ENCODE data around the gene EIF2B2.

Gene EIF2B2

DNA sequence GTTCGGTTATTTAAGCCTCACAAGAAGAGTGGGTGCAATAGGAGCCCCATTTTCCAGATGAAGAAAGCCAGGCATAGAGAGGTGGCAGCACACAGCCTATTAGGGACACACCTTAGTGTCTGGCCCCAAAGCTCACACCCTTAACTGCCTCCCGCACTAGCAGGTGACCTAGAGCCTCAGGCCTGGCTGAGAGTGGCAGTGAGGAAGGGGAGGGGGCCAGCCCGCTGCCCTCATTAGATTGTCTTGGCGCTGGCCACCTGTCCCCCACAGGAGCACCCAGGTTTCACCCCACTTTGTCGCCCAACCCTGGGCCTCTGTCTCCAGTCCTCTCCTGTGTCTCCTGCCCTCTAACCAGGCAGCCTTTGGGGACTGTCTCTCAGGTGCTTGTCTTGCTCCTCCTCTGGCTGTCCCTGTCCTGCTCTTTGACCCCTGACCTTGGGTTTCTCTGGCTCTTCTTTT, 28.8 kb upstream of the EIF2B2 start:
- DNase-seq (ENCODE audit: low read depth in 2 of 2, low spot score in 1 of 2): no peak

DNA sequence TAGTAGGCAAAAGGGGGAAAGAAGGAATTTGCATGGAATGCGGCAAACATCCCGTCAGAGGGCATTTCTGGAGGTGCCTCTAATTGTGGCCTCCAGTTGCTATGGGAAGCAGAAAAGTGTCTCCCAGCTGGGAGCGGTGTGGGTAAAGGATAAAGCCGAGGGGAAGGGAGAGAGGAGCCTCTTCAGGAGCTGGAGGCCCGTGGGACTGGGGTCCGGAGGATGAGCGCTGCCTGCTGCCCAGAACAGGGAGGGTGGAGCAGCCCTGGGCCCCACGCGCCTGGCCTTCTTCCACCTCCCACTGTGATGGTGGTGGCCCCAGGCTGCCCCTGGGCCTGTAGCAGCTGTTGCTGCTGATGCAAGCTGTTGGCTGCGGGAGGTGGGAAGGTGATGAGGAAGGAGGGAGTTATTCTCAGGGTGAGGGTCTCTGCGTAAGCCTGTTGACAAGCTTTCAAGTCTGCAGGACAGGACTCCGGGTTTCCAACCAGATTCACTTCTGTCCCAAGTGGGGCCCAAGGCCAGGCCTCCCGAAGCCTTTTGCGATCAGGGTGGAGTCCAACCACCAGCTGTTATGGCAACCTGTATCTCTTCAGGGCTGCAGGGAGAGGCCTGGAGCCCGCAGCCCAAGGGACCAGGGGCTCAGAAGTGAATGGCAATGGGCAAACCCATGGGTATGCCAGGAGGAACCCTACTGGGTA, 28.2 kb upstream of the EIF2B2 start:
- no peak for DNase-seq (ENCODE audit: low read depth in 2 of 2, low spot score in 1 of 2)

DNA sequence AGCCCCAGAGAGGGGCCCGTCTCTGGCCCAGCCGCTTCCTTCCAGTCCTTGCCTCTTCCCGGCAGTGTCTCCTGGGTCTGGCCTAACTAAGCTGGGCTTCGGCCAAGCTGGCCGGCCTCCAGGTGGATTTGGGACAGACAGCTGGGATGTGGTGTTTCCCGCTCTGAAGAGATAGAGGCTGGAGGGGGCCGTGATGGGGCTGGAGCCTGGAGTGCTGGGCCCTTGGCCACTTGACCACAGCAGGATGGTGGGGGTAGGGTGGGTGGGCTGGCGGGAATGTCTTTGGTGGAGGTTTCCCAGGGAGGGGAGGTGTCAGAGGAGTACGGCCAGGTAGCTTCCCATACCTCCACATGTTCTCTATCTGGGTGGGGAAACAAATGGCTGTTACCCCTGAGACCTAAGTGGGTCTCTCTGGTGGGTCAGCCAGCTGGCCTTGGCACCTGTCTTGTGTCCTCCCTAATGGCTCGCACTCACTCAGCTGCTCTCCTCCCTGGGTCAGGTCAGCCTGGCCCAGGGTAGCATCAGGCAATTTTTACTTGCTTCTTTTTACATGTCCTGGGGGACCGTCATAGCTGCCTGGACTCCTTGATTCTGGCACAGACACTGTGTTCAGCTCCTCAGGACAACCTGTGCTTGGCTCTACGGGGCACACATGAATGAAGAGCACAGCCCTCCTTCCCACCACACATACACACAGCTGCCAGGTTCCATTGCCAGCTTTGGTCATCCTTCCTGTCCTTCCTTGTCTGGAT, 27.5 kb upstream of the EIF2B2 start:
- no peak for DNase-seq (ENCODE audit: low read depth in 2 of 2, low spot score in 1 of 2)

DNA sequence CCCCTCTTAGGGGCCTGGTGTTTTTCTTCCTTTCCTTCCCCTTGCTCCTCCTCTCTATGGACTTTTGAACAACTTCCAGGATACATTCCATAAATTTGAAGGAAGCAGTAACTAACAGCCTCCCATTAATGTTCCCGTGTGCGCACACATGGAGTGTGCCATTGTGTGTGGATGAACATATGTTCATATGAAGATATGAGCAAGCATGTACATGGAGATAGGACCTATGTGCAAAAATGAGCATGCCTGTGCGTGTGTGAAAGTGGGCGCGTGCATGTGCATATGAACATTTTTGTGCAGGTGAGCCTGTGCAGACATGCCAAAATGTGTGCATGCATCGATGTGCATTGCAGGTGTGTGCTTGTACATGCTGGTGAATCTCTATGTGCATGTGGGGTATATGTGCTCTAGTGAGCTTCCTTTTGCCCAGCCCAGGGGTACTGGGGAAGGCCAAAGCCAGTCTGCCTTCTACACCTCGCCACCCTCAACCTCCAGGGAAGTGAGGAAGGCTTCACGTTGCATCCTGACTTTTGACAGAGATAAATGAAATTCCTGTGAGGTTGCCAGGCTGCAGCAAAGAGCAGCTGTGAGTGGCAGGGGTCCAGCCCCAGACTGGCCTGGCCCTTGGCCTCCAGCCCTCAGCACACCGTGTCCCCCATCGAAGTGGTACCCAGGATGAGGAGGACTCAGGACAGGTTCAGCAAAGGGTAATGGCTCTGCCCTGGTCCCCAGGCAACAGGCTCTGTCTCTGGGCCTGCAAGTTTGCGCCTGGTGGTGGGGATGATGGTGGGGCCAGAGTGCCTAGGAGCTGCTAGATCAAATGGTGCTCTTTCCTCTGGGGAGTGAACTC, 26.2 kb upstream of the EIF2B2 start:
- DNase-seq (ENCODE audit: low read depth in 2 of 2, low spot score in 1 of 2): no peak

DNA sequence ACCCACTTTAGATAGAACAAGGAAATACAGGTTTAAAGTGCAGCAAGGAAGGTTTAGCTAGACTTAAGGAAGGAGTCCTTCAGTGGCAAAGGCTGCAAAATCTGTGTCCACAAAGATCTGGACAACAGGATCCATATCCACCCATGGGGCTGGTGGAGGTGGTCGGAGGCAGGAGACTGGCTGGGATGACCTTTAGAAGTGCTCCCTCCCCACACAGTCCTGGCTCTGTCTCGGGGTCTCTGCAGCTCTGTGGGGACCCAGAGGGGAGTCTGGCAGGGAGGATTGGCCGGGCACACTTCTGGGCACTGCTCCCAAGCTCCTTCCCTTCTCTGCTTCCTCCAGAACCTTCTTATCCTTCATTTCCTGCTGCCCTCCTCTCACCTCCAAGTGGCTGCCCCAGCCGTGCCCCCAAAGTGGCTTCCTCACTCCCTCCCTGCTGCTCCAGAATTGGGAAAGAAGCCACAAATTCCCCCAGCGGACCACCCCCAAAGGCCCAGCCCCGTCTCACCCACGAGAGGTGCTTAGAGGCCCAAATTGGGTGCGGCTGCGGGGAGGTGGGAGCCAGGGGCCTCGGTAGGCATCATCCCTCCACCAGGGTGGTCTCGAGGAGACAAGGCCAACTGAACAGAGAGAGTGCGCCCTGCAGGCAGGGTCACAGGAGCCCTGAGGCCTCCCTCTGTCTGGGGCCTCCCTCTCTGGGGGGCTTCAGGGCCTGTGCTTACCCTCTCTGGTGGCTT, 25.4 kb upstream of the EIF2B2 start:
- no peak for DNase-seq (ENCODE audit: low read depth in 2 of 2, low spot score in 1 of 2)

DNA sequence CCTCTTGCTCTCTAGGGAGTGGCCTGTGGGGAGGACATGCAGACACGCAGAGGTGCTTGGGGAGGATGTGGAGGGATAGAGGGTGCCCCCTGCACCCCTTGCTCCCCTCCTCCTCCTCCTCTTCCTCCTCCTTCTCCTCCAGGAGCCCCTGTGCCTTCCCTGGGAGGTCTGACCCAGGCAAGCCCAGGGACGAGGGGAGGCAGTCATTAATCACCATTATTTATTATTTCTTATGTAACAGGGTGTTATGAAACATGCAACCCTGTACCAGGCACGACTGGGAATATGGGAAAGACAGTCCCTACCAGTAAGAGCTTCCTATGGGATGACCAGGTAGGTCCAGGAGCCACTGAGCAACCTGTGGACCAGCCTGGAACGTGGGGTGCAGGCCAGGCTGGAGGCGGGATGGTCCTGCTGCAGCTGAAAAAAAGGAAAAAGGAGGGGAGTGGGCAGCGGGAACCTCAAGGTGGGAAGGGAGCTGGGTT, 24.8 kb upstream of the EIF2B2 start:
- no peak for DNase-seq (ENCODE audit: low read depth in 2 of 2, low spot score in 1 of 2)

DNA sequence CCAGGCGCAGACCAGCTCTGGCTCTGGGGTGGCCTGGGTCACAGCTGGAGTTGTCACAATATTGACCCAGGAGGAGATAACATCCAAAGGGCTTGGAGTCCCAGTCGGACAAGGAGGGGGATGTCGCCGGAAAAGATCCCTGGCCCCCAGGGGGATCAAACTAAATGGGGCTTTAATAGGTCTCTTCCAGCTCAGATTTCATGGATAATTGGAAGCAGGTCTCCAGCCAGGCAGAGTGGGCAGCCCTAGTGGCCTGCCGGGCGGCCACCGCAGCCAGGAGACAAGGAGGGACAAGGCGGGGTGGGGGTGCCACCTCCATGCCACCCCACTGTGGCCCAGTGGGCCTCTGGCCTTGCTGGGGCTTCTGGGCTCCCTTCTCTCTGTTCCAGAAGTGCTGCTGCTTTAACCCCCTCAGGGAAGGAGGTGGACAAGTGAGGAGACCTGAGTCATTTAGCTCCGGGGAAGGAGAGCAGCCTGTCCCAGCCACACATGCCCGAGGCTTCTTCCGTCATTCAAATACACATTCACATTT, 24.2 kb upstream of the EIF2B2 start:
- DNase-seq (ENCODE audit: low read depth in 2 of 2, low spot score in 1 of 2): no peak

DNA sequence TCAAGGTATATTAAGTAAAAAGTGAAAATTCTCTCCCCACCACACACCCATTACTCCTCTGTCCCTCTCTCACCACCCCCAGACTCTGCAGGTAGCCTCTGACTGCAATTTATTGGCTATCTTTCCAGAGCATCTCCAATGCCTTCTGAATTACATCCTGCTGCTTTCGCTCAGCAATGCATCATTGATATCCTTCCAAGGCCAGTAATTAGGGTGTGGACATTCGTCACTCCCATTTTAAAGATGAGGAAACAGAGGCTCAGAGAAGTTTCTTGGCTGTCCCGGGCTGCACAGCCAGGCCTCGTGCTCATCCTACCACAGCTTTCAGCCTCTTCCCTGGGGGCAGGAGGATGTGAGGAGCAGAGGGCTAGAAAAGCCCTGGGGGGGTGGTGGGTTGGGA, 23.7 kb upstream of the EIF2B2 start:
- no peak for DNase-seq (ENCODE audit: low read depth in 2 of 2, low spot score in 1 of 2)

DNA sequence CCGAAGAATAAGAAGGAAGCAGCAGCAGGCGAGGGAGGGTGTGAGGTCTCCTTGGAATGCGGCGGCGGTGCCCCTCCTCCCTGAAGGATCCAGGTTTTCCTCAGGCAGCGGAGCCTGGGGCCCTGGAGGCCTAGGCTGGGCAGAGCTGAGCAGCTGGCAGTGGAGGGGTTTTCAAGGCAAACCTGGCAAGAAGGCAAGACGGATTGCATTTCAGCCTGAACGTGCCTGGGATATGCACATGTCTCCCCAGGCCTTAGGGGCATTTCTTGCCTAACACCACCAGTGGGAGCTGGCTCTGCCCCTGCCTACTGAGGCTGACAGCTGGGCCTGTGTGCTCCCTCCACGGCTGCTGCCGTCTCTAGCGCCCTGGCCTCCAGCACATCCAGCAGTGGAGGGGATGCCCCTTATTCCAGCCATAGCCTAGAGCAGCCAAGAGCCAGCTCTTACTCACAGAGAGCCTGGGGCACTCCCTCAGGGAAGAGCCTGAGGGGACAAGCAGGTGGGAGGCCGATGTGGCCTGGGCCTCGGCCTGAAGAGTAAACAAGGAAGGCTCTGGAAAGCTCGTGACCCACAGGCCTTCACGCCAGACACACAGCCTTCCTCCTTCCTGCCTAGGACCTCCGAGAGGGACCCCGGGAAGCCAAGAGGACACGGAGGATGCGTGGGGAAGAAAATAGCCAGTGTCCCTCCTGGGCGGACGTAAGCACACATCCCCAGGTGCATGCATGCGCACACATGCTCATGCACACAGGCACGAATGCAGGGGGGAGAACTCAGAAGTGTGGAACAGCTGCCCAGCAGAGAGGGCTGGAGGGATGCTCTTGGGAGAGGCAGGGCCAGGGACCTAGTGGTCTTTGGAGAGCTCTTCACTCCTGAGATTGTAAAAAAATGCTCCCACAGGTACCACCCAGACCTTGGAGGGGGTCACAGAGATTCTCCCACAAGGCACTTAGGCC, 23.0 kb upstream of the EIF2B2 start:
- no peak for DNase-seq (ENCODE audit: low read depth in 2 of 2, low spot score in 1 of 2)

DNA sequence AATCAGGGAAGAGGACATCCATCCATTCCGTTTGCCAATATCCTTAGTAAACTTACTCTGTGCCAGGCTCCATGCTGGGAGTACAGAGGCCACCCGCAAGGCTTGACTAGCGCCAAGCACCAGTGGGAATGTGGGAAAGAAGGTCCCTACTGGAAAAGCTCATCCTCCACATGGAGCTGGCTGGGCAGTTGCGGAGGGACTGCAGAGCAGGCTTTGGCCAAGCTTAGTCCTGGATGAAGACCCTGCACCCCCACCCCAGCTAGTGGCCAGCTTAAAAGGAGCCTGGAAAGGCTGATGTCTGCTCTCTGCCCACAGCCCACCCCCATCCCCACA, 22.4 kb upstream of the EIF2B2 start:
- no peak for DNase-seq (ENCODE audit: low read depth in 2 of 2, low spot score in 1 of 2)

DNA sequence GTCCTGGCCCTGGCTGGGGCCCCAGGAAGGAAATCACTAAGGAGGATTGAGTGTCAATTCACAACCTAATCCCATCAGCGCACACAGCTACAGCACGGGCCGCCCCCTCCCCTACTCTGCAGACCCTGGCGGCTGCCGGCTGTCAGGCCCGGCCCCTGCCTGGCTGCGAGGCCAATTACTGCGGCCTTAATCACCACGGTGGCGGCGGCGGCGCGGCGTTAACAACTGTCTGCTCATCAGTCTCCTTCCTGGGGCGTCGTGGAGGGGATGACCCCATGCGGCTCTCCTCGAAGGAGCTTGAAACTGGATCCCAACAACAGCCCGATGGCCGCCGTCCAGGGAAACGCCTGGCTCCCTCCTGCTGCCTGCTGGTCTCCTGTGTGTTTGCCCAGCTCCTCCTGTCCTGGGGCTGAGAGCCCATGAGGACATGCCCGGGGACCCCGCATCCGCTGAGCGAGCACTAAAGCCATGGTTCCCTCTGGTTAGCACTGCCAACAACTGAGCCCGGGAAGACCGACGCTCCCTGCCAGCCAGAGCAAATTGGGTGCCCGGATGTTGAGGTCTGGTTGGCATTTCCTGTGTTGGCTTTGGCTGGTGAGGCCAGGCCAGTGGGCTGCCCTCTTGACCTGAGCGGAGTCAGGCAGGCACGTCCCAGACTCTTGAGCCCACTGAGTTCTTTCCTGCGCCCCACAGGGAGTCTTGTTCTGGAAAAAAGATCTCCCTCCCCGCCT, 21.8 kb upstream of the EIF2B2 start:
- DNase-seq (ENCODE audit: low read depth in 2 of 2, low spot score in 1 of 2): no peak

DNA sequence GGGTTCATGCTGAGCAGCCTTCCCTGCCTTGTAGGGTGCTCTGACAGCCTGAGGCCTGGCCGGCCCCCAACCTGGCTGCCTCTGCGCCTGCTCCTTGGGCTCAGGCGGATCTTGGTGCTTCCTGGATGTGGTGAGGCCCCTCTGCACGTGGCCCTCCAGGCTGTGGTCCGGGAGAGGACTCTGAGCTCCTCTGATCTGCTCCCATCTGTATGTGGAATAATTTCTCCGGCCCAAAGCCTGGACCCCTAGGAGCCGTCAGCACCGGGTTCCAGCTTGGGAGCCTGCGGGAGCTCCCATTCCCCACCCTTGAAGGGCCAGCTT, 21.3 kb upstream of the EIF2B2 start:
- no peak for DNase-seq (ENCODE audit: low read depth in 2 of 2, low spot score in 1 of 2)

DNA sequence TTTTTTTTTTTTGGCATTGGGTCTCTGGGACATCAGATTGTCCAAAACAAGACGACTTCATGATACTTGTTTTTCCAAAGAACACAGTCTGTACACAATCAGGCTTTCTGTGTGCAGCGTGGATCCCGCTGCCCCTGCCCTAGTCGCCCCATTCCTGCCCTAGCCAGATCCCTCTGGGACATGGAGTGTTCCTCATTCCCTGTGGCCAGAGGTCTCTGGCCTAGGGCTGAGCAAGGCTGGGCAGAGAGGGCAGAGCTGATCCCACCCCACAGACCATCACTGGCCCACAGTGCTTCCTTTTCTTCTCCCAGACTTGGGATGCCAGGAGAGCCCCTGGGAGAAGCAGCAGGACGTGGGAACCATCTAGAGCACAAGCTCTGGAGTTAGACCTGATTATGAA, 20.9 kb upstream of the EIF2B2 start:
- no peak for DNase-seq (ENCODE audit: low read depth in 2 of 2, low spot score in 1 of 2)

DNA sequence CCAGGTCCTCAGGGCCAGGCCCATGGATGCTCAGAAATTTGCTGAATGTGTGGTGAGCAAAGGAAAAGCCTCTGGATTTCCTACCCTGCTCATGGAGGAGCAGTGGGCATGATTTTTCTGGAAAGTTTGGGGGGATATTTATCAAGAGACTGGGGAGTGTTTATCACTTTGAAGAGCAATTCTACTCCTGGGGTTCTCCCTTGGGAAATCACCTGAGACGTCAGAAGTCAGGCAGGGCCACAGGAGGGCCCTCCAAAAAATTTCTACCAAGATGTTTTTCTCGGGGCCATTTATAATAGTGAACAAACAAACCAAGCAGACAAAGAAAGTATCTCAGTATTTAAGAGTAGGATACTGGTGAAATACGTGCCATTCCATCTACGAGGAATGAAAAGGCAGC, 20.1 kb upstream of the EIF2B2 start:
- no peak for DNase-seq (ENCODE audit: low read depth in 2 of 2, low spot score in 1 of 2)

DNA sequence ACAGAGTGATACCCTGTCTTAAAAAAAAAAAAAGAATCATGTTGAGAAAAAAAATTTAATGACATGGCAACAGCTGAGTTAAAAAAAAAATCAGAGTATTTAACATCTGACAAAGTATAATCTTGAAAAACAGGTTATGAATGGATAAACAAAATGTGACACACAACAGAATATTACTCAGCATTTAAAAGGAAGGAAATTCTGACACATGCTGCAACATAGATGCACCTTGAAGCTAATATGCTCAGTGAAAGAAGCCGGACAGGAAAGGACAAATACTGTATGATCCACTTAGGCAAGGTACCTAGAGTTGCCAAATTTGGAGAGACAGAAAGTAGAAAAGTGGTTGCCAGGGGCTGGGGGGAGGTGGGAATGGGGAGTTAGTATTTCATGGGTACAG, 19.4 kb upstream of the EIF2B2 start:
- DNase-seq (ENCODE audit: low read depth in 2 of 2, low spot score in 1 of 2): no peak

DNA sequence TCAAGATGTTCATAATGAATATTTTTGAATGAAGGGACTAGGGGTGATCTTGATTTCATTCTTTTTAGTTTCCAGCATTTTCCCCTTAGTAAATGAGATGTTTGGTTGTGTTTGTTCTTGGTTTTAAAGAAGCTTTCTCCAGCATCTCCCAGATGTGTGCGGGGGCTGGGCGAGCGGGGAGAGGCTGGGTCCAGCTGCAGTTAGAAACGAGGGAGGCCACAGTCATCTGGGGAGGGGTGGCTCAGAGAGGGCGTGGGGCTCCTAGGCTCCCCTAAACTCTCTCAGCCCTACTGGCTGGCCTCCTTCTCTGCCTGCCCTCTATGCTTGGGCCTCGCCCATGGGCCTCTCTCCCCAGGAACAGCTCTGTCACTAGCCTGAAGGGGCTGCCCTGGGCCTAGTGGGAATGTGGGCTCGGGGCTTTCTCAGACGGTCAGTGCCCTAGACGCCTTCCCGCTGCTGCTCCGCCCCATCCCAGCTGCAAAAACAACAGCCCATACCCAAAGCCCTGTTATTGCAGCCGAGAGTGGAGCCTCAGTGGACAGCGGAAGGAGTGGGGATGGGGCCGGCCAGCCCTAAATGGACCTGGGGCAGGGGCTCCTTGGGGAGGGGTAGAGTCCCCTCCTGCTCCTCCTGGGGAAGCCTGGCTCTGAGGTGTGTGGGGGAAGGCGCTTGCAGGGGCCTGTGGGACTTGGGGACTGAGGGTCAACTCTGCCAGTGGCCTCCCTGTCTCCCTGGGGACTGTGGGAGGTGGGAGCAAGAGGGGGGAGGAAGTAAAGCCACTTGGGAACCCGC, 18.3 kb upstream of the EIF2B2 start:
- no peak for DNase-seq (ENCODE audit: low read depth in 2 of 2, low spot score in 1 of 2)

DNA sequence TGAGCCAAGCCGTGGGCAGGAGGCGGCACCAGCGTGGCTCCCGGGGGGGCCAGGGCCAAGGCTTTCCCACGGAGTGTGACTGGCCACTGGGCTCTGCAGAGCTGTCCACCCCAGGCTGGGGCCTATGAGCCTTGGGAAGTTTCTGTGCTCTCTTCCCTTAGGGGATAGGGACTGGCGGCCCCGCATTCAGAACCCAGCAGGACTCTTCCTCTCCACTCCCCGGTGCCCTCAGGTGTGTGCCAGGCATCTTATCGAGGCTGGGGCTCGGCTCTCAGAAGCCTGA, 17.8 kb upstream of the EIF2B2 start:
- no peak for DNase-seq (ENCODE audit: low read depth in 2 of 2, low spot score in 1 of 2)

DNA sequence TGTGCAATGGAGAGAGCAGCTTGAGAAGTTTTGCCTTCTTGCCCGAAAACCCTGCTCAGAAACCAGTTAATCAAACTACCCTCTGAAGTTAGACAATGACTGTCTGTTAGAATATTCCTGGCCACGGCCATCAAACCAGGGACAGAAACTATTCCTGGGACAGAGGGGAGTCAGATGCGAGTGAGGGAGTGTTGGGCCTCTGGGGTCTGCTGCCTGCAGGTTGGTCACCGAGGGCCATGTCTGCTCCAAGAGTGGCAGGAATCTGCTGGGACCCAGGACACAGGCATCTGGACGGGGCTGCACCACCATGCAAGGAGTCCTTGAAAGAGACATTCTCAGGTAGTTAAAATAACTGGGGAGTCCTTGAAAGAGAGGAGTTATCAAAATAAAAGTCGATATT, 16.9 kb upstream of the EIF2B2 start:
- DNase-seq (ENCODE audit: low read depth in 2 of 2, low spot score in 1 of 2): no peak

DNA sequence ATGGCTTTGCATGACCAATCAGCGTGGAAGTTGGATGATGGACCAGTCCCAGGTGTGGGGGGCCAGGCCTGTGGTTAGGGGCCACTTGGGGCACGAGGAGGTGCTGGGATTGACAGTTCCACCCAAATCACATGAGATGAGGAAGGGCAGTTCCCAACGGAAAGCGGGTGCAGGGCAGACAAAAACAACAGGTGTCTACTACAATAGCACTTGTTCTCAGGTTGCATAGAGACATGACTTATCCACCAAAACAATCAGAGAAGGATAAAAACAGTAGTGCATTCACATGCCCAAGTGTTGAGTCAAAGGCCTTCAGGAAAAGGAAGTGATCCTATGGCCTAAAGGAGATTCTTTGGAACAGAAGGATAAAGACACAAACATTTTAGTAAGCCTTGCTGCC, 14.6 kb upstream of the EIF2B2 start:
- no peak for DNase-seq (ENCODE audit: low read depth in 2 of 2, low spot score in 1 of 2)

All from stimulated activated CD8-positive, alpha-beta memory T cell treated with anti-CD3 and anti-CD28 coated beads, Interleukin-4, amount 100 ng/mL, for 1 hour (primary cell).